ENCODE measurements around the gene CDH3.

GRCh38 chr16:68599586-68599985 is 45.5 kb upstream of the CDH3 start:
- TF ChIP-seq CTCF (IDR thresholded peaks at IDR 0.05; ENCODE audit: insufficient read depth, low read depth, low read length) (no peak), EZH2 (IDR thresholded peaks at IDR 0.05; ENCODE audit: insufficient read depth, low read length) (no peak)
